Ovary (tissue), 3 donors: ENCODE measurements around the gene IL15.

Experiments
- CTCF ChIP-seq, 3 donors: fragments of 450-650 bp in 2 of 3; fragments of 200-600 bp in 1 of 3; IDR thresholded peaks; one replicate each; pipeline versions ENCODE4 v1.5.1 to v1.8.0; 2016 to 2022; ENCODE audit warnings: antibody characterized with exemption in 3 of 3, mild to moderate bottlenecking in 1 of 3
- POLR2A ChIP-seq: fragments of 450-650 bp; IDR thresholded peaks from one replicate; pipeline ENCODE4 v1.6.1; 2017; ENCODE audit warnings: antibody characterized with exemption, mild to moderate bottlenecking, moderate library complexity
- donor health status: DM: no; HTN: no; CAD: no.

DNA sequence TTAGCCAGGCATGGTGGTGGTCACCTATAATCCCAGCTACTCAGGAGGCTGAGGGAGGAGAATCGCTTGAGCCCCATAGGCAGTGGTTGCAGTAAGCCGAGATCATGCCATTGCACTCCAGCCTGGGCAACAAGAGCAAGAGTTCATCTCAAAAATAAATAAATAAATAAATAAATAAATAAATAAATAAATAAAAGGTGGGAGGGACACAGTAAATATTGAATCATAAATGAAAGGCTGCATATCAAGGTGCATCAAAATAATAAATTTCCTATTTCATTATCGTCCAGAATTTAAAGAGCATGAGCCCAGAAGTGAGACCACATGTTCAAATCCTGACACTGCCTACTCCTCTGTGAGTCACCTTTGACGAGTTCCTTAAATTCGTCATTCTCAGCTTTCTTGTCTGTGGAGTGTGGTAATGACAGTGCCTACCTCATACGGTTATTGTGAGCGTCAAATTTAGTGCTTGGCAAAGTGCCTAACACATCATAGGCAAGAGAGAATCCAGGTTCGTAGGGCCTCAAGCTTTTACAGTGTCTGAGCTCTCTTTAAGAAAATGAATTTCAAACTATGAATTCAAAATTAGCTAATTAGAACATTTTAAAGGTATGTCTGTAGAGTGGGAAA is 49.9 kb downstream of the IL15 start:
- TF ChIP-seq CTCF (IDR thresholded peaks at IDR 0.05) (no peak), POLR2A (no peak)
